MM.1S (cell line): ENCODE measurements around the gene EIF3C.
"Not testable (repeated sequence)": the region's sequence is repeated elsewhere in the genome, so short reads cannot be mapped to it uniquely, and the experiment has no call there.

Source experiments
- DNase-seq: peaks from one replicate; pipeline ENCODE4 v3.0.0-alpha.2; 2015
- H2AFZ ChIP-seq: fragments of 300-600 bp; sonication (generic); 2 replicates; pipeline ENCODE4 v1.6.0; 2016; ENCODE audit warnings: antibody characterized with exemption, low read length
- H3F3A ChIP-seq: fragments of 300-600 bp; sonication (generic); 2 replicates; pipeline ENCODE4 v1.6.1; 2016; ENCODE audit warnings: mild to moderate bottlenecking, antibody characterized with exemption, low read length, moderate library complexity, mixed read lengths; ENCODE audit not compliant: insufficient read depth
- H3K27ac ChIP-seq: fragments of 300-600 bp; sonication (generic); 2 replicates; pipeline ENCODE4 v1.5.1; 2016; ENCODE audit warnings: mild to moderate bottlenecking, low read length
- H3K27me3 ChIP-seq: fragments of 300-600 bp; sonication (generic); replicated peaks from 2 replicates; pipeline ENCODE4 v1.6.0; 2016; ENCODE audit warnings: low read length; ENCODE audit not compliant: insufficient read depth
- H3K36me3 ChIP-seq: fragments of 300-600 bp; sonication (generic); replicated peaks from 2 replicates; pipeline ENCODE4 v1.6.1; 2016; ENCODE audit warnings: mild to moderate bottlenecking, low read length, mixed read lengths; ENCODE audit not compliant: insufficient read depth
- H3K4me1 ChIP-seq: fragments of 300-600 bp; sonication (generic); 2 replicates; pipeline ENCODE4 v1.6.1; 2016; ENCODE audit warnings: low read length, mixed read lengths
- H3K4me2 ChIP-seq: fragments of 300-600 bp; sonication (generic); 2 replicates; pipeline ENCODE4 v1.6.0; 2016; ENCODE audit warnings: low read depth, low read length
- H3K4me3 ChIP-seq: fragments of 300-600 bp; sonication (generic); 2 replicates; pipeline ENCODE4 v1.5.1; 2016; ENCODE audit warnings: low read length, mixed read lengths
- H3K79me2 ChIP-seq: fragments of 300-600 bp; sonication (generic); 2 replicates; pipeline ENCODE4 v1.6.1; 2016; ENCODE audit warnings: mixed run types, low read length, mixed read lengths
- H3K9ac ChIP-seq: fragments of 300-600 bp; sonication (generic); 2 replicates; pipeline ENCODE4 v1.6.1; 2016; ENCODE audit warnings: low read length, mixed read lengths
- H3K9me2 ChIP-seq: fragments of 300-600 bp; sonication (generic); replicated peaks from 2 replicates; pipeline ENCODE4 v1.6.1; 2016; ENCODE audit warnings: mild to moderate bottlenecking, low read length, mixed read lengths; ENCODE audit not compliant: insufficient read depth
- H3K9me3 ChIP-seq: fragments of 300-600 bp; sonication (generic); replicated peaks from 2 replicates; pipeline ENCODE4 v1.6.1; 2016; ENCODE audit warnings: mild to moderate bottlenecking, low read length, mixed read lengths; ENCODE audit not compliant: insufficient read depth
- H4K20me1 ChIP-seq: fragments of 300-600 bp; sonication (generic); 2 replicates; pipeline ENCODE4 v1.6.1; 2016; ENCODE audit warnings: mild to moderate bottlenecking, low read length, moderate library complexity, mixed read lengths; ENCODE audit not compliant: insufficient read depth

The EIF3C gene

GRCh38 chr16:28693257-28693950, 17.9 kb upstream of the EIF3C start:
- H2AFZ ChIP-seq, H3K27me3 ChIP-seq, H3K9me2 ChIP-seq, H4K20me1 ChIP-seq, H3K4me1 ChIP-seq, H3K36me3 ChIP-seq, H3K9me3 ChIP-seq, H3F3A ChIP-seq, H3K4me3 ChIP-seq, H3K79me2 ChIP-seq, H3K27ac ChIP-seq, H3K4me2 ChIP-seq, H3K9ac ChIP-seq, DNase-seq: not testable (repeated sequence)

- not testable (repeated sequence) for H2AFZ ChIP-seq, H3K27ac ChIP-seq, H3F3A ChIP-seq, H3K9me3 ChIP-seq, H4K20me1 ChIP-seq, H3K4me3 ChIP-seq, H3K9ac ChIP-seq, H3K4me1 ChIP-seq, H3K36me3 ChIP-seq, H3K27me3 ChIP-seq, H3K79me2 ChIP-seq, H3K4me2 ChIP-seq, H3K9me2 ChIP-seq, DNase-seq
Measured at GRCh38 chr16:28699792-28700191, 11.5 kb upstream of the EIF3C start.

- not testable (repeated sequence) for H3K4me1 ChIP-seq, H3K4me2 ChIP-seq, H3K9me3 ChIP-seq, H3K9ac ChIP-seq, H3K27ac ChIP-seq, H3K4me3 ChIP-seq, H3K79me2 ChIP-seq, H4K20me1 ChIP-seq, H3K36me3 ChIP-seq, H2AFZ ChIP-seq, DNase-seq, H3K27me3 ChIP-seq, H3F3A ChIP-seq, H3K9me2 ChIP-seq
Measured at GRCh38 chr16:28700349-28700748, 10.9 kb upstream of the EIF3C start.

GRCh38 chr16:28701384-28701783, 9.9 kb upstream of the EIF3C start:
- H4K20me1 ChIP-seq, H3K9me2 ChIP-seq, H3K9ac ChIP-seq, DNase-seq, H2AFZ ChIP-seq, H3K27ac ChIP-seq, H3K4me1 ChIP-seq, H3K36me3 ChIP-seq, H3K4me3 ChIP-seq, H3K9me3 ChIP-seq, H3K4me2 ChIP-seq, H3F3A ChIP-seq, H3K27me3 ChIP-seq, H3K79me2 ChIP-seq: not testable (repeated sequence)

GRCh38 chr16:28704246-28704645, 7.0 kb upstream of the EIF3C start:
- not testable (repeated sequence) for H3K27me3 ChIP-seq, H3K9ac ChIP-seq, H3K9me3 ChIP-seq, H3F3A ChIP-seq, H2AFZ ChIP-seq, H3K4me2 ChIP-seq, H3K79me2 ChIP-seq, H3K27ac ChIP-seq, H3K9me2 ChIP-seq, H3K36me3 ChIP-seq, H3K4me1 ChIP-seq, DNase-seq, H4K20me1 ChIP-seq, H3K4me3 ChIP-seq

- not testable (repeated sequence) for H3K36me3 ChIP-seq, H3K79me2 ChIP-seq, H3K27ac ChIP-seq, H3K4me2 ChIP-seq, H3K9ac ChIP-seq, H3K9me3 ChIP-seq, H3K9me2 ChIP-seq, H3K4me3 ChIP-seq, H2AFZ ChIP-seq, H3K4me1 ChIP-seq, H4K20me1 ChIP-seq, H3F3A ChIP-seq, DNase-seq, H3K27me3 ChIP-seq
Measured at GRCh38 chr16:28722852-28723650, 11.8 kb downstream of the EIF3C start.

GRCh38 chr16:28731253-28731652, 20.0 kb downstream of the EIF3C start:
- not testable (repeated sequence) for H2AFZ ChIP-seq, H3K36me3 ChIP-seq, H3K79me2 ChIP-seq, H4K20me1 ChIP-seq, H3K9me2 ChIP-seq, H3K4me2 ChIP-seq, H3K4me1 ChIP-seq, H3K27me3 ChIP-seq, H3K9ac ChIP-seq, H3K9me3 ChIP-seq, H3K27ac ChIP-seq, DNase-seq, H3F3A ChIP-seq, H3K4me3 ChIP-seq
